H9 (cell line): ENCODE data around the gene CBLIF. TPM values are rescaled to one million over a fixed set of nuclear protein-coding genes. Genes with fewer than 3 reads are reported as not detected.
A peak's percentile ranks its signal among the peaks of the same experiment; 100 is the strongest.

ENCODE experiments used
- DNase-seq: peaks from one replicate; pipeline ENCODE4 v3.0.0-alpha.2; 2017
- H2AFZ ChIP-seq: one replicate; pipeline ENCODE4 v1.6.1; 2013; ENCODE audit warnings: mild to moderate bottlenecking, low read length, control low read depth, moderate library complexity
- H2AK5ac ChIP-seq: 2 replicates; pipeline ENCODE4 v1.6.1; 2013; ENCODE audit warnings: low read length, control low read depth, mixed read lengths; ENCODE audit not compliant: insufficient read length
- H2BK120ac ChIP-seq: one replicate; pipeline ENCODE4 v1.6.1; 2013; ENCODE audit warnings: low read depth, mild to moderate bottlenecking, low read length, control low read depth, inconsistent platforms; ENCODE audit not compliant: poor library complexity, severe bottlenecking
- H2BK12ac ChIP-seq: 2 replicates; pipeline ENCODE4 v1.6.1; 2013; ENCODE audit warnings: low read length, control low read depth, mixed read lengths, low read depth; ENCODE audit not compliant: insufficient read length
- H2BK15ac ChIP-seq: 2 replicates; pipeline ENCODE4 v1.6.1; 2013; ENCODE audit warnings: low read depth, low read length, control low read depth
- H2BK20ac ChIP-seq: one replicate; pipeline ENCODE4 v1.6.1; 2013; ENCODE audit warnings: low read depth, mild to moderate bottlenecking, low read length, control low read depth, inconsistent platforms; ENCODE audit not compliant: poor library complexity, severe bottlenecking
- H2BK5ac ChIP-seq: 2 replicates; pipeline ENCODE4 v1.6.1; 2013; ENCODE audit warnings: low read length, control low read depth, mixed read lengths; ENCODE audit not compliant: insufficient read length
- H3K14ac ChIP-seq: 2 replicates; pipeline ENCODE4 v1.6.1; 2013; ENCODE audit warnings: low read length, control low read depth; ENCODE audit not compliant: insufficient read depth
- H3K18ac ChIP-seq: 2 replicates; pipeline ENCODE4 v1.6.1; 2013; ENCODE audit warnings: low read depth, mild to moderate bottlenecking, mixed read lengths, low read length, control low read depth; ENCODE audit not compliant: insufficient read length
- H3K23ac ChIP-seq: 2 replicates; pipeline ENCODE4 v1.6.1; 2013; ENCODE audit warnings: low read length, control low read depth, mixed read lengths, low read depth; ENCODE audit not compliant: insufficient read length
- H3K23me2 ChIP-seq: 2 replicates; pipeline ENCODE4 v1.6.1; 2013; ENCODE audit warnings: low read depth, mild to moderate bottlenecking, mixed read lengths, low read length, control low read depth; ENCODE audit not compliant: insufficient read length, poor library complexity, severe bottlenecking
- H3K27ac ChIP-seq: 2 replicates; pipeline ENCODE4 v1.5.1; 2013; ENCODE audit warnings: low read length, control low read depth, mixed read lengths, low read depth; ENCODE audit not compliant: insufficient read length
- H3K27me3 ChIP-seq: 2 replicates; pipeline ENCODE4 v1.6.1; 2013; ENCODE audit warnings: low read length, control low read depth, inconsistent platforms; ENCODE audit not compliant: insufficient read depth
- H3K4ac ChIP-seq: 2 replicates; pipeline ENCODE4 v1.6.1; 2013; ENCODE audit warnings: low read depth, mild to moderate bottlenecking, control low read depth, inconsistent platforms, low read length, moderate library complexity
- H3K4me1 ChIP-seq: 2 replicates; pipeline ENCODE4 v1.6.1; 2013; ENCODE audit warnings: low read length, control low read depth, inconsistent platforms; ENCODE audit not compliant: insufficient read depth
- H3K4me2 ChIP-seq: 2 replicates; pipeline ENCODE4 v1.6.1; 2013; ENCODE audit warnings: low read length, control low read depth, mixed read lengths; ENCODE audit not compliant: insufficient read length, insufficient read depth
- H3K56ac ChIP-seq: 2 replicates; pipeline ENCODE4 v1.6.1; 2013; ENCODE audit warnings: low read depth, mild to moderate bottlenecking, mixed read lengths, low read length, control low read depth; ENCODE audit not compliant: insufficient read length
- H3K79me1 ChIP-seq: 2 replicates; pipeline ENCODE4 v1.6.1; 2013; ENCODE audit warnings: low read depth, mild to moderate bottlenecking, moderate library complexity, low read length, control low read depth, inconsistent platforms; ENCODE audit not compliant: insufficient read depth, poor library complexity, severe bottlenecking
- H3K79me2 ChIP-seq: 2 replicates; pipeline ENCODE4 v1.6.1; 2013; ENCODE audit warnings: low read length, control low read depth, inconsistent platforms; ENCODE audit not compliant: insufficient read depth
- H3K9ac ChIP-seq: 2 replicates; pipeline ENCODE4 v1.6.1; 2013; ENCODE audit warnings: low read length, control low read depth, mixed read lengths; ENCODE audit not compliant: insufficient read length; ENCODE audit errors: extremely low read depth
- H3K9me3 ChIP-seq: one replicate; pipeline ENCODE4 v1.6.1; 2013; ENCODE audit warnings: low read depth, low read length, inconsistent platforms; ENCODE audit not compliant: control insufficient read depth
- H3T11ph ChIP-seq: one replicate; pipeline ENCODE4 v1.6.1; 2013; ENCODE audit warnings: mild to moderate bottlenecking, low read length, control low read depth, inconsistent platforms
- H4K20me1 ChIP-seq: one replicate; pipeline ENCODE4 v1.6.1; 2013; ENCODE audit not compliant: control insufficient read depth, insufficient read length, insufficient read depth
- H4K5ac ChIP-seq: 2 replicates; pipeline ENCODE4 v1.6.1; 2013; ENCODE audit warnings: low read depth, mild to moderate bottlenecking, mixed read lengths, low read length, control low read depth; ENCODE audit not compliant: insufficient read length
- H4K8ac ChIP-seq: replicated peaks from 2 replicates; pipeline ENCODE4 v1.6.1; 2013; ENCODE audit warnings: low read length, control low read depth, mixed read lengths, low read depth; ENCODE audit not compliant: insufficient read length
- H4K91ac ChIP-seq: 2 replicates; pipeline ENCODE4 v1.6.1; 2013; ENCODE audit warnings: low read depth, mild to moderate bottlenecking, moderate library complexity, mixed read lengths, low read length, control low read depth; ENCODE audit not compliant: insufficient read length
- H3K27ac Mint-ChIP-seq, 3 experiments: 2 replicates in 2 of 3; 3 replicates in 1 of 3; pipeline ENCODE4 v1.8.0; 2020 to 2021; ENCODE audit warnings: mixed read lengths in 3 of 3, mild to moderate bottlenecking in 1 of 3, moderate library complexity in 1 of 3
- H3K27me3 Mint-ChIP-seq: 2 replicates; pipeline ENCODE4 v1.8.0; 2021; ENCODE audit warnings: low read depth, mild to moderate bottlenecking, moderate library complexity, mixed read lengths
- H3K36me3 Mint-ChIP-seq, 3 experiments: 2 replicates in 2 of 3; 3 replicates in 1 of 3; pipeline ENCODE4 v1.8.0; 2020 to 2021; ENCODE audit warnings: low read depth in 3 of 3, mixed read lengths in 3 of 3; ENCODE audit not compliant: insufficient read depth in 1 of 3
- H3K4me1 Mint-ChIP-seq, 2 experiments: 2 replicates each; pipeline ENCODE4 v1.8.0; 2020; ENCODE audit warnings: mixed read lengths in 2 of 2
- H3K4me3 Mint-ChIP-seq, 2 experiments: 2 replicates in 1 of 2; 3 replicates in 1 of 2; pipeline ENCODE4 v1.8.0; 2020 to 2021; ENCODE audit warnings: mild to moderate bottlenecking in 2 of 2, mixed read lengths in 2 of 2, moderate library complexity in 1 of 2
- H3K9me3 Mint-ChIP-seq, 2 experiments: 2 replicates in 1 of 2; 3 replicates in 1 of 2; pipeline ENCODE4 v1.8.0; 2020; ENCODE audit warnings: mild to moderate bottlenecking in 2 of 2, mixed read lengths in 2 of 2, moderate library complexity in 1 of 2
- CTCF ChIP-seq: fragments of 200-600 bp; sonication (generic); conservative IDR thresholded peaks from 3 replicates; pipeline ENCODE4 v1.8.0; 2021; ENCODE audit warnings: antibody characterized with exemption, mild to moderate bottlenecking
- total RNA-seq: library from RNA; stranded (reverse); gene quantifications from 2 replicates; pipeline ENCODE4 v1.2.1, GENCODE V29; 2021

Gene CBLIF
- total RNA-seq, 1 experiment from 2014 or later = not detected

GRCh38 chr11:59877325-59877724 lies 32.0 kb upstream of the CBLIF start:
- Histone ChIP-seq H3K79me2 (no peaks in the 10 kb centered on the region), H3K4me1 (peaks cover 2% of the 10 kb centered on the region; the same call in 1 of the 2 replicates), H4K5ac (no peak overlapping the region), H2AK5ac (no peak overlapping the region), H2AFZ (no peak overlapping the region), H3K9ac (no peak overlapping the region), H3K9me3 (no peaks in the 10 kb centered on the region), H2BK15ac (no peak overlapping the region), H2BK120ac (no peak overlapping the region), H3K14ac (no peak overlapping the region), H3K27ac (no peak overlapping the region), H2BK12ac (no peak overlapping the region), H3K27me3 (no peaks in the 10 kb centered on the region), H3K4ac (no peak overlapping the region), H3K79me1 (no peaks in the 10 kb centered on the region), H3K4me2 (no peak overlapping the region), H4K8ac (no peak overlapping the region), H3K23me2 (no peaks in the 10 kb centered on the region), H4K20me1 (no peaks in the 10 kb centered on the region), H3K18ac (no peak overlapping the region), H4K91ac (no peak overlapping the region), H3T11ph (no peak overlapping the region), H2BK5ac (no peak overlapping the region), H3K23ac (no peak overlapping the region), H3K56ac (no peak overlapping the region), H2BK20ac (no peak overlapping the region)
- H3K9me3 Mint-ChIP-seq = no peaks in the 10 kb centered on the region
- no peaks in the 10 kb centered on the region for H3K36me3 Mint-ChIP-seq
- DNase-seq = no peak
- no peak overlapping the region for H3K4me3 Mint-ChIP-seq
- no peak for TF ChIP-seq CTCF
- no peaks in the 10 kb centered on the region for H3K27me3 Mint-ChIP-seq
- peak overlapping the region in 1 of 3 experiments; percentile 41; a peak in 1 of 7 replicates for H3K27ac Mint-ChIP-seq
- H3K4me1 Mint-ChIP-seq = peaks cover 17 to 20% of the 10 kb centered on the region in 2 experiments
